ENCODE measurements around the gene ETNK2.

- TF ChIP-seq CTCF (IDR thresholded peaks at IDR 0.05; ENCODE audit: control extremely low read depth in 1 of 3, insufficient read depth in 1 of 3, low read depth in 1 of 3, low read length in 3 of 3) (no peak), CHD1 (IDR thresholded peaks at IDR 0.05; ENCODE audit: low read depth, low read length) (no peak), EP300 (IDR thresholded peaks at IDR 0.05; ENCODE audit: borderline replicate concordance in 1 of 2, low read depth in 2 of 2, low read length in 2 of 2) (no peak)
These were observed 28.3 kb upstream of the ETNK2 start for GRCh38 chr1:204180133-204180532.
